K562 (cell line): ENCODE measurements around the gene THYN1. TPM values are rescaled to one million over a fixed set of nuclear protein-coding genes. Genes with fewer than 3 reads are reported as not detected.

ENCODE experiments used
- ARHGAP35 ChIP-seq: fragments of 450-650 bp; IDR thresholded peaks from 2 replicates; pipeline ENCODE4 v1.6.1; 2018; ENCODE audit not compliant: partially characterized antibody
- ATF7 ChIP-seq: fragments of 450-650 bp; IDR thresholded peaks from 2 replicates; pipeline ENCODE4 v1.7.1; 2014; ENCODE audit warnings: mild to moderate bottlenecking, moderate library complexity
- CBFA2T2 ChIP-seq: fragments of 450-650 bp; conservative IDR thresholded peaks from 2 replicates; pipeline ENCODE4 v1.6.1; 2017; ENCODE audit warnings: mild to moderate bottlenecking
- CCAR2 ChIP-seq: fragments of 200-400 bp; formaldehyde crosslinking; IDR thresholded peaks from 2 replicates; pipeline ENCODE4 v1.6.1; 2017; ENCODE audit warnings: mild to moderate bottlenecking, low read depth, low read length
- CSDE1 ChIP-seq, 2 experiments: fragments of 450-650 bp; IDR thresholded peaks; 2 replicates each; pipeline ENCODE4 v1.6.1; 2016; ENCODE audit warnings: mild to moderate bottlenecking in 1 of 2
- CXXC5 ChIP-seq: fragments of 250-450 bp; sonication (Bioruptor Pico); IDR thresholded peaks from 2 replicates; pipeline ENCODE4 v1.8.0; 2022; ENCODE audit warnings: inconsistent platforms, mild to moderate bottlenecking, moderate library complexity
- DMBX1 ChIP-seq: fragments of 250-450 bp; sonication (Bioruptor Pico); IDR thresholded peaks from 2 replicates; pipeline ENCODE4 v1.8.0; 2022; ENCODE audit warnings: inconsistent platforms, mild to moderate bottlenecking, moderate library complexity, borderline replicate concordance
- ESRRA ChIP-seq: fragments of 450-650 bp; IDR thresholded peaks from 2 replicates; pipeline ENCODE4 v1.6.1; 2014; ENCODE audit warnings: low read depth, mild to moderate bottlenecking, moderate library complexity, borderline replicate concordance
- MAZ ChIP-seq, 2 experiments: fragments of 450-650 bp in 1 of 2; sonication (generic) in 1 of 2; formaldehyde crosslinking; IDR thresholded peaks in 1 of 2; conservative IDR thresholded peaks in 1 of 2; 2 replicates each; pipeline versions ENCODE4 v1.4.0 to v1.5.0; 2020; ENCODE audit warnings: mild to moderate bottlenecking in 1 of 2, missing genetic modification reagents in 1 of 2
- MCM7 ChIP-seq, 2 experiments: fragments of 450-650 bp; IDR thresholded peaks; 2 replicates each; pipeline ENCODE4 v1.6.1; 2016 to 2018
- NFIC ChIP-seq: fragments of 450-650 bp; IDR thresholded peaks from 2 replicates; pipeline ENCODE4 v1.6.1; 2017; ENCODE audit warnings: mild to moderate bottlenecking, inconsistent platforms
- NFYB ChIP-seq: IDR thresholded peaks from 2 replicates; pipeline ENCODE4 v1.6.1; 2011; ENCODE audit warnings: mild to moderate bottlenecking, moderate library complexity; ENCODE audit not compliant: insufficient read length; ENCODE audit errors: extremely low read depth
- PHF20 ChIP-seq: fragments of 450-650 bp; IDR thresholded peaks from 2 replicates; pipeline ENCODE4 v1.6.1; 2018; ENCODE audit not compliant: partially characterized antibody
- SMAD1 ChIP-seq: fragments of 150-350 bp; IDR thresholded peaks from 2 replicates; pipeline ENCODE4 v1.6.1; 2014; ENCODE audit warnings: low read length, low read depth; ENCODE audit not compliant: partially characterized antibody
- SRSF3 ChIP-seq: fragments of 200-400 bp; formaldehyde crosslinking; IDR thresholded peaks from 2 replicates; pipeline ENCODE4 v1.6.1; 2016; ENCODE audit warnings: mild to moderate bottlenecking, low read length, moderate library complexity; ENCODE audit not compliant: insufficient read depth
- TEAD4 ChIP-seq, 2 experiments: sonication (generic) in 1 of 2; formaldehyde crosslinking in 1 of 2; IDR thresholded peaks; 2 replicates each; pipeline versions ENCODE4 v1.6.1 to v1.8.0; 2012 to 2022; ENCODE audit warnings: borderline replicate concordance in 1 of 2, inconsistent platforms in 1 of 2, low read length in 1 of 2, mild to moderate bottlenecking in 1 of 2, missing genetic modification reagents in 1 of 2
- YY1 ChIP-seq, 3 experiments: IDR thresholded peaks; 2 replicates each; pipeline ENCODE4 v1.6.1; 2011; ENCODE audit warnings: low read length in 2 of 3, mild to moderate bottlenecking in 2 of 3, moderate library complexity in 2 of 3, borderline replicate concordance in 1 of 3, control low read depth in 1 of 3, low read depth in 1 of 3; ENCODE audit not compliant: insufficient read depth in 3 of 3, insufficient replicate concordance in 2 of 3, control insufficient read depth in 1 of 3, insufficient read length in 1 of 3; ENCODE audit errors: extremely low read depth in 1 of 3
- ZMIZ1 ChIP-seq, 2 experiments: fragments of 150-350 bp in 1 of 2; IDR thresholded peaks; 2 replicates each; pipeline ENCODE4 v1.6.1; 2012 to 2016; ENCODE audit warnings: low read depth in 2 of 2, low read length in 2 of 2, mild to moderate bottlenecking in 1 of 2, moderate library complexity in 1 of 2
- ZNF445 ChIP-seq: fragments of 250-450 bp; sonication (Bioruptor Pico); IDR thresholded peaks from 2 replicates; pipeline ENCODE4 v1.4.0; 2020; ENCODE audit warnings: low read depth, mild to moderate bottlenecking, moderate library complexity
- ZNF583 ChIP-seq: fragments of 250-450 bp; sonication (Bioruptor Pico); IDR thresholded peaks from 2 replicates; pipeline ENCODE4 v1.4.0; 2020
- ZNF778 ChIP-seq: fragments of 450-650 bp; formaldehyde crosslinking; IDR thresholded peaks from 2 replicates; pipeline ENCODE4 v1.4.0; 2020; ENCODE audit warnings: mild to moderate bottlenecking, moderate library complexity
- polyA plus RNA-seq, 8 experiments: library from polyadenylated mRNA; depleted of rRNA in 4 of 8; stranded (reverse) in 5 of 8; unstranded in 3 of 8; fragments of >200 nt; fragmentation: Nextera tagmentation in 2 of 8; fragmentation: Illumina TruSeq in 1 of 8; extraction: Ambion mirVana in 2 of 8; extraction: Trizol in 1 of 8; gene quantifications; 2 replicates each; pipeline versions ENCODE4 v1.2.1 to v1.2.3, GENCODE V29; 2011 to 2014; ENCODE audit warnings: inconsistent platforms in 1 of 8, missing spikeins in 1 of 8
- total RNA-seq, 7 experiments: library from RNA; depleted of rRNA in 6 of 7; stranded (reverse); fragments of >200 nt in 6 of 7; fragmentation: Illumina TruSeq in 2 of 7; extraction: Trizol in 2 of 7; gene quantifications; 2 replicates each; pipeline versions ENCODE4 v1.2.1 to v1.2.3, GENCODE V29; 2011 to 2021; ENCODE audit warnings: low replicate concordance in 1 of 7

The THYN1 gene
- total and polyA plus RNA-seq, 9 of the 15 experiments (the other 6 are each of a cell fraction or from before 2014, with no cell fraction given): 54.9 to 279 (median 104) TPM

- TF ChIP-seq ZNF445 (no peak), ESRRA (no peak), DMBX1 (peak; percentile 61; the same call in 1 of the 2 replicates), YY1 (IDR thresholded peaks at IDR 0.05; ENCODE audit: borderline replicate concordance in 1 of 3, control insufficient read depth in 1 of 3, extremely low read depth in 1 of 3, insufficient read depth in 3 of 3, insufficient read length in 1 of 3, insufficient replicate concordance in 2 of 3, low read depth in 1 of 3, low read length in 2 of 3) (peak in 2 of 3 experiments; percentile 66 to 86), CBFA2T2 (no peak), SRSF3 (no peak), CXXC5 (peak; percentile 97), MAZ (CRISPR knock-in tag; conservative IDR thresholded peaks at IDR 0.05 in 1 of 2, IDR thresholded peaks at IDR 0.05 in 1 of 2) (peak; percentile 45 to 87), ATF7 (peak; percentile 64; the same call in 1 of the 2 replicates), ZMIZ1 (IDR thresholded peaks at IDR 0.05; ENCODE audit: low read depth in 2 of 2, low read length in 2 of 2) (no peak), SMAD1 (no peak), NFYB (peak; percentile 95), NFIC (peak; percentile 35; the same call in 1 of the 2 replicates), PHF20 (peak; percentile 73), MCM7 (IDR thresholded peaks at IDR 0.05) (no peak), CSDE1 (IDR thresholded peaks at IDR 0.05) (peak in 1 of 2 experiments; percentile 61; a peak in 1 of 4 replicates), ZNF778 (CRISPR knock-in tag) (no peak), TEAD4 (IDR thresholded peaks at IDR 0.05; ENCODE audit: low read length) (peak; percentile 40; the same call in 1 of the 2 replicates), TEAD4 (CRISPR knock-in tag; IDR thresholded peaks at IDR 0.05; ENCODE audit: borderline replicate concordance) (no peak), CCAR2 (no peak), ZNF583 (CRISPR knock-in tag) (no peak), ARHGAP35 (no peak)
These were observed 29.1 kb downstream of the THYN1 start, which contains the start of the genes NCAPD3 and VPS26B (continued) for GRCh38 chr11:134223836-134224709.
